Neural progenitor cell (in vitro differentiated cells): Measurements from ENCODE around the gene TENT4A. TPM values are rescaled to one million over a fixed set of nuclear protein-coding genes. Genes with fewer than 3 reads are reported as not detected.

ENCODE experiments used
- DNase-seq: peaks from one replicate; pipeline ENCODE4 v3.0.0-alpha.2; 2016; ENCODE audit warnings: low spot score
- H2AFZ ChIP-seq: fragments of 200-600 bp; sonication (generic); replicated peaks from 2 replicates; pipeline ENCODE4 v1.6.1; 2016; ENCODE audit warnings: antibody characterized with exemption
- H3F3A ChIP-seq: fragments of 200-600 bp; sonication (generic); 2 replicates; pipeline ENCODE4 v1.6.1; 2016; ENCODE audit warnings: antibody characterized with exemption, low read depth
- H3K27ac ChIP-seq: fragments of 200-600 bp; sonication (generic); 2 replicates; pipeline ENCODE4 v1.5.1; 2016; ENCODE audit warnings: mild to moderate bottlenecking
- H3K27me3 ChIP-seq: fragments of 200-600 bp; sonication (generic); 2 replicates; pipeline ENCODE4 v1.6.1; 2016; ENCODE audit warnings: mild to moderate bottlenecking, moderate library complexity
- H3K36me3 ChIP-seq: fragments of 200-600 bp; sonication (generic); 2 replicates; pipeline ENCODE4 v1.5.1; 2016
- H3K4me1 ChIP-seq: fragments of 200-600 bp; sonication (generic); 2 replicates; pipeline ENCODE4 v1.6.1; 2016; ENCODE audit warnings: mixed run types
- H3K4me2 ChIP-seq: fragments of 200-600 bp; sonication (generic); 2 replicates; pipeline ENCODE4 v1.6.1; 2016
- H3K4me3 ChIP-seq: fragments of 200-600 bp; sonication (generic); 2 replicates; pipeline ENCODE4 v1.5.1; 2016
- H3K79me2 ChIP-seq: fragments of 200-600 bp; sonication (generic); 2 replicates; pipeline ENCODE4 v1.6.1; 2016; ENCODE audit warnings: low read depth
- H3K9ac ChIP-seq: fragments of 200-600 bp; sonication (generic); 2 replicates; pipeline ENCODE4 v1.6.1; 2016
- H3K9me3 ChIP-seq: fragments of 200-600 bp; sonication (generic); 2 replicates; pipeline ENCODE4 v1.5.1; 2016; ENCODE audit warnings: low read depth
- H4K20me1 ChIP-seq: fragments of 200-600 bp; sonication (generic); 2 replicates; pipeline ENCODE4 v1.6.1; 2016; ENCODE audit warnings: low read depth
- H3K27ac Mint-ChIP-seq: 3 replicates; pipeline ENCODE4 v1.8.0; 2021; ENCODE audit warnings: mixed read lengths
- H3K27me3 Mint-ChIP-seq: 2 replicates; pipeline ENCODE4 v1.8.0; 2022; ENCODE audit warnings: low read depth, mild to moderate bottlenecking, inconsistent platforms, moderate library complexity, mixed read lengths; ENCODE audit not compliant: insufficient read depth
- H3K36me3 Mint-ChIP-seq: 3 replicates; pipeline ENCODE4 v1.8.0; 2021; ENCODE audit warnings: mixed read lengths
- H3K4me1 Mint-ChIP-seq: 3 replicates; pipeline ENCODE4 v1.8.0; 2021; ENCODE audit warnings: mixed read lengths
- H3K4me3 Mint-ChIP-seq: 3 replicates; pipeline ENCODE4 v1.8.0; 2021; ENCODE audit warnings: mild to moderate bottlenecking, moderate library complexity, mixed read lengths
- H3K9me3 Mint-ChIP-seq: 3 replicates; pipeline ENCODE4 v1.8.0; 2020; ENCODE audit warnings: mixed read lengths
- CTCF ChIP-seq: fragments of 200-600 bp; sonication (generic); IDR thresholded peaks from 2 replicates; pipeline ENCODE4 v1.5.1; 2017; ENCODE audit warnings: antibody characterized with exemption, mild to moderate bottlenecking
- EZH2 ChIP-seq: fragments of 200-600 bp; sonication (generic); IDR thresholded peaks from 2 replicates; pipeline ENCODE4 v1.6.1; 2017; ENCODE audit warnings: antibody characterized with exemption, mild to moderate bottlenecking, moderate library complexity
- EZH2phosphoT487 ChIP-seq: fragments of 200-600 bp; sonication (generic); IDR thresholded peaks from 2 replicates; pipeline ENCODE4 v1.6.1; 2017; ENCODE audit warnings: antibody characterized with exemption
- total RNA-seq: library from RNA; depleted of rRNA; stranded (reverse); fragments of >200 nt; gene quantifications from 2 replicates; pipeline ENCODE4 v1.2.3, GENCODE V29; 2015; ENCODE audit warnings: low replicate concordance

TENT4A gene
- total RNA-seq, 1 donor from 2014 or later = 20.9 TPM

GRCh38 chr5:6732634-6733410 lies 19.6 kb downstream of the TENT4A start:
- Histone ChIP-seq H3K36me3 (no peaks in the 10 kb centered on the region), H3K27ac (no peak overlapping the region), H3F3A (no peaks in the 10 kb centered on the region), H4K20me1 (peaks cover 93% of the 10 kb centered on the region), H3K4me3 (no peak overlapping the region), H3K9me3 (no peaks in the 10 kb centered on the region), H3K79me2 (peaks cover 99% of the 10 kb centered on the region), H3K27me3 (no peaks in the 10 kb centered on the region), H3K4me1 (peaks cover 25% of the 10 kb centered on the region), H2AFZ (no peak overlapping the region), H3K9ac (no peak overlapping the region), H3K4me2 (no peak overlapping the region)
- peaks cover 18% of the 10 kb centered on the region for H3K36me3 Mint-ChIP-seq
- no peaks in the 10 kb centered on the region for H3K9me3 Mint-ChIP-seq
- no peak for DNase-seq
- no peaks in the 10 kb centered on the region for H3K27me3 Mint-ChIP-seq
- H3K4me3 Mint-ChIP-seq = no peak overlapping the region
- TF ChIP-seq CTCF (no peak), EZH2 (no peak), EZH2phosphoT487 (no peak)
- H3K27ac Mint-ChIP-seq = no peak overlapping the region
- peaks cover 50% of the 10 kb centered on the region for H3K4me1 Mint-ChIP-seq

GRCh38 chr5:6733411-6734242 lies 20.4 kb downstream of the TENT4A start:
- Histone ChIP-seq H3F3A (no peaks in the 10 kb centered on the region), H3K27ac (no peak overlapping the region), H3K27me3 (no peaks in the 10 kb centered on the region), H3K4me3 (no peak overlapping the region), H3K9ac (no peak overlapping the region), H4K20me1 (peaks cover 85% of the 10 kb centered on the region), H3K36me3 (no peaks in the 10 kb centered on the region), H2AFZ (no peak overlapping the region), H3K4me1 (peaks cover 17% of the 10 kb centered on the region), H3K9me3 (no peaks in the 10 kb centered on the region), H3K4me2 (no peak overlapping the region), H3K79me2 (peaks cover 91% of the 10 kb centered on the region)
- H3K36me3 Mint-ChIP-seq = peaks cover 22% of the 10 kb centered on the region
- H3K27me3 Mint-ChIP-seq = no peaks in the 10 kb centered on the region
- H3K9me3 Mint-ChIP-seq = no peaks in the 10 kb centered on the region
- TF ChIP-seq EZH2phosphoT487 (no peak), EZH2 (no peak), CTCF (no peak)
- peaks cover 42% of the 10 kb centered on the region for H3K4me1 Mint-ChIP-seq
- no peak overlapping the region for H3K4me3 Mint-ChIP-seq
- DNase-seq = no peak
- no peak overlapping the region for H3K27ac Mint-ChIP-seq

GRCh38 chr5:6734243-6734700 lies 21.0 kb downstream of the TENT4A start:
- Histone ChIP-seq H2AFZ (no peak overlapping the region), H3K36me3 (no peaks in the 10 kb centered on the region), H3F3A (no peaks in the 10 kb centered on the region), H3K27me3 (no peaks in the 10 kb centered on the region), H3K9me3 (no peaks in the 10 kb centered on the region), H3K79me2 (peaks cover 84% of the 10 kb centered on the region), H3K27ac (no peak overlapping the region), H3K4me3 (no peak overlapping the region), H3K4me2 (no peak overlapping the region), H3K9ac (no peak overlapping the region), H4K20me1 (peaks cover 79% of the 10 kb centered on the region), H3K4me1 (peaks cover 13% of the 10 kb centered on the region)
- no peaks in the 10 kb centered on the region for H3K27me3 Mint-ChIP-seq
- no peak overlapping the region for H3K27ac Mint-ChIP-seq
- DNase-seq = no peak
- TF ChIP-seq CTCF = no peak
- no peak for TF ChIP-seq EZH2phosphoT487
- TF ChIP-seq EZH2 = no peak
- H3K36me3 Mint-ChIP-seq = peaks cover 23% of the 10 kb centered on the region
- H3K4me3 Mint-ChIP-seq = no peak overlapping the region
- H3K9me3 Mint-ChIP-seq = no peaks in the 10 kb centered on the region
- H3K4me1 Mint-ChIP-seq = peaks cover 35% of the 10 kb centered on the region
